Osteoblast (primary cell): ENCODE data around the gene TLCD3B. TPM values are rescaled to one million over a fixed set of nuclear protein-coding genes. Genes with fewer than 3 reads are reported as not detected.

Experiments
- DNase-seq: peaks from one replicate; pipeline ENCODE4 v3.0.0; 2011; ENCODE audit warnings: low spot score, mixed read lengths; ENCODE audit not compliant: insufficient read length; ENCODE audit errors: missing footprints
- H2AFZ ChIP-seq: 2 replicates; pipeline ENCODE4 v1.6.0; 2011; ENCODE audit warnings: mild to moderate bottlenecking, low read length
- H3K27ac ChIP-seq: 2 replicates; pipeline ENCODE4 v1.5.1; 2011; ENCODE audit warnings: mild to moderate bottlenecking, low read depth, low read length, moderate library complexity
- H3K27me3 ChIP-seq: 2 replicates; pipeline ENCODE4 v1.6.0; 2012; ENCODE audit warnings: mild to moderate bottlenecking, control low read depth, inconsistent platforms, low read length, moderate library complexity; ENCODE audit not compliant: insufficient read depth
- H3K36me3 ChIP-seq: 2 replicates; pipeline ENCODE4 v1.5.1; 2011; ENCODE audit warnings: mild to moderate bottlenecking, low read length, control low read depth, moderate library complexity; ENCODE audit not compliant: insufficient read depth
- H3K4me1 ChIP-seq: 2 replicates; pipeline ENCODE4 v1.5.1; 2011; ENCODE audit warnings: mild to moderate bottlenecking, low read length, control low read depth, moderate library complexity; ENCODE audit not compliant: insufficient read depth
- H3K4me2 ChIP-seq: 2 replicates; pipeline ENCODE4 v1.6.0; 2011; ENCODE audit warnings: mild to moderate bottlenecking, low read length; ENCODE audit not compliant: insufficient read depth
- H3K4me3 ChIP-seq: fragments of 200-600 bp; sonication (generic); 3 replicates; pipeline ENCODE4 v1.5.1; 2012; ENCODE audit warnings: mild to moderate bottlenecking, low read length, inconsistent platforms; ENCODE audit not compliant: insufficient read depth
- H3K79me2 ChIP-seq: 2 replicates; pipeline ENCODE4 v1.6.0; 2012; ENCODE audit warnings: mild to moderate bottlenecking, low read length, control low read depth, inconsistent platforms; ENCODE audit not compliant: insufficient read depth
- H3K9me3 ChIP-seq: 2 replicates; pipeline ENCODE4 v1.5.1; 2011; ENCODE audit warnings: low read depth, low read length, control low read depth
- H4K20me1 ChIP-seq: 2 replicates; pipeline ENCODE4 v1.6.0; 2012; ENCODE audit warnings: mild to moderate bottlenecking, low read length, control low read depth; ENCODE audit not compliant: insufficient read depth
- total RNA-seq: library from RNA; depleted of rRNA; stranded (reverse); fragments of >200 nt; gene quantifications from 2 replicates; pipeline ENCODE4 v1.2.3, GENCODE V29; 2012
- TF ChIP-seq, protein P1 (sequence below): IDR thresholded peaks from 2 replicates; pipeline ENCODE4 v1.5.1; 2011; ENCODE audit warnings: mild to moderate bottlenecking, low read depth, low read length, moderate library complexity; ENCODE audit errors: extremely low read depth

Gene TLCD3B
- total RNA-seq, 1 donor: 0.36 TPM

GRCh38 chr16:30040221-30040620, 9.2 kb upstream of the TLCD3B start:
- no peaks in the 10 kb centered on the region for H3K36me3 ChIP-seq
- H3K4me2 ChIP-seq: no peak overlapping the region
- H3K4me1 ChIP-seq: no peaks in the 10 kb centered on the region
- TF ChIP-seq, protein P1, sequence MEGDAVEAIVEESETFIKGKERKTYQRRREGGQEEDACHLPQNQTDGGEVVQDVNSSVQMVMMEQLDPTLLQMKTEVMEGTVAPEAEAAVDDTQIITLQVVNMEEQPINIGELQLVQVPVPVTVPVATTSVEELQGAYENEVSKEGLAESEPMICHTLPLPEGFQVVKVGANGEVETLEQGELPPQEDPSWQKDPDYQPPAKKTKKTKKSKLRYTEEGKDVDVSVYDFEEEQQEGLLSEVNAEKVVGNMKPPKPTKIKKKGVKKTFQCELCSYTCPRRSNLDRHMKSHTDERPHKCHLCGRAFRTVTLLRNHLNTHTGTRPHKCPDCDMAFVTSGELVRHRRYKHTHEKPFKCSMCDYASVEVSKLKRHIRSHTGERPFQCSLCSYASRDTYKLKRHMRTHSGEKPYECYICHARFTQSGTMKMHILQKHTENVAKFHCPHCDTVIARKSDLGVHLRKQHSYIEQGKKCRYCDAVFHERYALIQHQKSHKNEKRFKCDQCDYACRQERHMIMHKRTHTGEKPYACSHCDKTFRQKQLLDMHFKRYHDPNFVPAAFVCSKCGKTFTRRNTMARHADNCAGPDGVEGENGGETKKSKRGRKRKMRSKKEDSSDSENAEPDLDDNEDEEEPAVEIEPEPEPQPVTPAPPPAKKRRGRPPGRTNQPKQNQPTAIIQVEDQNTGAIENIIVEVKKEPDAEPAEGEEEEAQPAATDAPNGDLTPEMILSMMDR: no peak
- no peak overlapping the region for H3K4me3 ChIP-seq
- H3K27me3 ChIP-seq: peaks cover 5% of the 10 kb centered on the region
- H3K27ac ChIP-seq: no peak overlapping the region
- H3K9me3 ChIP-seq: no peaks in the 10 kb centered on the region
- no peak for DNase-seq
- H4K20me1 ChIP-seq: no peaks in the 10 kb centered on the region
- H3K79me2 ChIP-seq: no peaks in the 10 kb centered on the region
- no peak overlapping the region for H2AFZ ChIP-seq

GRCh38 chr16:30033270-30033669, 2.2 kb upstream of the TLCD3B start:
- H2AFZ ChIP-seq: peak overlapping the region; percentile 42

DNA sequence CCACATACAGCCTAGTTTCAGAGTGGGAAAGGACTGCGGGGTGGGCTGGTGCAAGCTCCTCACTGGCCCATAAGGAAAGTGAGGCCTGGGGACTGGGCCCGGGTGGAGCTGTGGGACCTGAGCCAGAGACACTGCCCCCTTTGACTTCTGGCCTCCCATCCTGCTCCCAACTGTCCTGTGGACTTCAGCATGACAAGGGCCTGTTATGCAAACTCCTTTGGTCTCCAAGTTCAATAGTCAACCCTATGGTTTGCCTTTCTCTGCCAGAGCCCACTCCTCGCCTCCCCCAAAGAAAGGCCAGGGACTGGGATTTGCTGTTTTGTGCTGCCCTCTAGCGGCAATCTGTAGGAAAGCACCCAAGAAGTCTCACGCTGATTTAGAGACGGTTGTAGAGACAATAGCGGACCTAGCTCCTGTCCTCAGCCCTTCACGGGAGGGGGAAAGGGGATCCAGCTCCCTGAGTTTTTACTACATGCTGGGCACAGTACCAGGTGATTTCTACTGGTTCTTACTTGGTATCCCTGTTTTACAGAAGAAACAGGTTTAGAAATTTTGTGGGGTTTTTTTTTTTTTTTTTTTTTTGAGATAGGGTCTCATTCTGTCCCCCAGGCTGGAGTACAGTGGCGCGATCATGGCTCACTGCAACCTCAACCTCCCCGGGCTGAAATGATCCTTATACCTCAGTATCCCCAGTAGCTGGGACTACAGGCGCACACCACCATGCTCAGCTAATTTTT, 1.2 kb upstream of the TLCD3B start:
- H3K4me2 ChIP-seq: no peak overlapping the region
- H3K27me3 ChIP-seq: peaks cover 42% of the 10 kb centered on the region
- TF ChIP-seq, protein P1: peak; percentile 90

More at GRCh38 chr16:30033270-30033669, 2.2 kb upstream of the TLCD3B start:
- Histone ChIP-seq H4K20me1 (peaks cover 6% of the 10 kb centered on the region), H3K27me3 (peaks cover 39% of the 10 kb centered on the region), H3K4me3 (peak overlapping the region; percentile 31), H3K36me3 (no peaks in the 10 kb centered on the region), H3K27ac (no peak overlapping the region), H3K9me3 (no peaks in the 10 kb centered on the region), H3K4me1 (peaks cover 4% of the 10 kb centered on the region), H3K4me2 (peak overlapping the region; percentile 75), H3K79me2 (no peaks in the 10 kb centered on the region)
- TF ChIP-seq, protein P1: no peak
- peak; percentile 62 for DNase-seq

DNA sequence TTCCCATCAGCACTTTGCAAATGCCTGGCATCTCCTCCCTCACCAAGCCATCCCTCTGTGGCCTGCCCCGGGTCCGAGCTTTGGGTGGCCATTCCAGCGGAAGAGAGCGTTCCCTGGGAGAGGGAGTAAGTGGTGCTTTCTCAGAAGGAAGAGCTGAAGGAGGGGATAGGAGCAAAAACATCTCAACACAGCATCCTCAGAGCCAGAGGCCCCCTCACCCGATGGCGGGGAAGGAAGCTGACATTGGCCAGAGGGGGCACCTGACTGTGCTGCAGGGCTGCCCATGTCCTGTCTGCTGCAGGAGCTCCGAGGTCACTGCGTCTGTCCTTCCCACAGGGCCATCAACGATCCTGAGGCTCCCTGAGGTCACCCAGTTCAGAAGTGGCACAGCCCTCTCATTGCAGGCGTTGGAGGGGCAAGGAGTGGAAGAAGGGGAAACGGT, 427 bp upstream of the TLCD3B start:
- TF ChIP-seq, protein P1: no peak
- peaks cover 40% of the 10 kb centered on the region for H3K27me3 ChIP-seq
- DNase-seq: peak; percentile 59
- H3K4me2 ChIP-seq: no peak overlapping the region
- no peaks in the 10 kb centered on the region for H3K36me3 ChIP-seq
- H4K20me1 ChIP-seq: peaks cover 6% of the 10 kb centered on the region
- H3K79me2 ChIP-seq: no peaks in the 10 kb centered on the region
- no peak overlapping the region for H3K4me3 ChIP-seq
- H3K27ac ChIP-seq: no peak overlapping the region
- H2AFZ ChIP-seq: no peak overlapping the region
- no peaks in the 10 kb centered on the region for H3K9me3 ChIP-seq
- H3K4me1 ChIP-seq: peaks cover 4% of the 10 kb centered on the region

More for the DNA sequence above, 1.2 kb upstream of the TLCD3B start:
- Histone ChIP-seq H3K9me3 (no peaks in the 10 kb centered on the region), H3K27ac (no peak overlapping the region), H4K20me1 (peaks cover 6% of the 10 kb centered on the region), H3K4me3 (no peak overlapping the region), H3K79me2 (no peaks in the 10 kb centered on the region), H2AFZ (no peak overlapping the region), H3K4me1 (peaks cover 4% of the 10 kb centered on the region), H3K36me3 (no peaks in the 10 kb centered on the region)
- peak; percentile 96 for DNase-seq
